Measurements from ENCODE around the gene MTR. TPM values are rescaled to one million over a fixed set of nuclear protein-coding genes. Genes with fewer than 3 reads are reported as not detected.

Gene MTR
- total RNA-seq, 1 experiment from 2014 or later = 35.5 TPM

DNA sequence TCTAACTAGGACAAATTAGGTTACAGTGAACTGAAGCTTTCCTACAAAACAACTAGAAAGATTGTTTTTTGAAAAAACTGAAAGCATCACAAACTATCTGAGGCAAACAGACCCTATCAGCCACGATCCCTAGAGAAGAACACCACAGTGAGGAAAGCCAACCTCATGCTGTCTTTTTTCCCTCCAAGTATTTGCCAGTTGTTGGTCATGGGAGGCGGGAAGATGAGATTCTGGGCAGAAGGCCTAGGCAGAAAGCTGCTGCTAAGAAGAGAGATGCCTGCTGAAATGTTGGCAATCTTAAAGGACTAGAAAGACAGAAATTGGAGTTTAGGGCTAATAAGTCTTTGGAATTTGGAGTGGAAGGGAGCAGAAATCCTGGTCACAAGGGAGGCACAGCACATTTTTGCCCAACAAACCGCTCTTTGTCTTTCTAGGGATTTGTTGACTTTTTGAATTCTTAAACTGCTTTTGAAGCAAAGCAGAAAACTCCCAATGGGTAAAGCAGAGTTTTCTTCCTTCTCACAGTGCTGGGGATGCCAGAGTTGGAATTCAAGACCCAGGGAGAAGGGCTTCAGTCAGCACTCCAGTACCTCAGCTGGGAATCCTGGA is 125.3 kb downstream of the MTR start:
- no peak overlapping the region for H3K9ac ChIP-seq (ENCODE audit: extremely low read depth, insufficient read length, low read length)
- no peaks in the 10 kb centered on the region for H3K4me1 ChIP-seq (ENCODE audit: insufficient read depth, low read length)
- H2BK5ac ChIP-seq (ENCODE audit: insufficient read length, low read length) = no peak overlapping the region
- no peak overlapping the region for H4K8ac ChIP-seq (replicated peaks; ENCODE audit: insufficient read length, low read depth, low read length)
- no peak overlapping the region for H2BK12ac ChIP-seq (ENCODE audit: insufficient read length, low read depth, low read length)
- H2BK15ac ChIP-seq (ENCODE audit: low read depth, low read length) = no peak overlapping the region
- no peak overlapping the region for H2BK20ac ChIP-seq (ENCODE audit: low read depth, low read length, poor library complexity, severe bottlenecking)
- no peak overlapping the region for H4K5ac ChIP-seq (ENCODE audit: insufficient read length, low read depth, low read length)
- no peak overlapping the region for H3K4me3 Mint-ChIP-seq
- no peak overlapping the region for H3K27ac Mint-ChIP-seq
- H3K4me2 ChIP-seq (ENCODE audit: insufficient read depth, insufficient read length, low read length) = no peak overlapping the region
- H3K9me3 Mint-ChIP-seq = peaks cover 30 to 31% of the 10 kb centered on the region in 2 experiments
- no peak overlapping the region for H4K91ac ChIP-seq (ENCODE audit: insufficient read length, low read depth, low read length)
- no peak overlapping the region for H3K14ac ChIP-seq (ENCODE audit: insufficient read depth, low read length)
- H3K79me2 ChIP-seq (ENCODE audit: insufficient read depth, low read length) = no peaks in the 10 kb centered on the region
- H3K4ac ChIP-seq (ENCODE audit: low read depth, low read length) = no peak overlapping the region
- no peaks in the 10 kb centered on the region for H3K23me2 ChIP-seq (ENCODE audit: insufficient read length, low read depth, low read length, poor library complexity, severe bottlenecking)
- H3K27me3 Mint-ChIP-seq (ENCODE audit: low read depth) = peaks cover 4% of the 10 kb centered on the region; the same call in 1 of the 2 replicates
- no peaks in the 10 kb centered on the region for H3K27me3 ChIP-seq (ENCODE audit: insufficient read depth, low read length)
- no peak for DNase-seq
- H3K18ac ChIP-seq (ENCODE audit: insufficient read length, low read depth, low read length) = no peak overlapping the region
- H2BK120ac ChIP-seq (ENCODE audit: low read depth, low read length, poor library complexity, severe bottlenecking) = no peak overlapping the region
- no peak overlapping the region for H2AK5ac ChIP-seq (ENCODE audit: insufficient read length, low read length)
- no peak overlapping the region for H2AFZ ChIP-seq (ENCODE audit: low read length)
- no peak overlapping the region for H3K27ac ChIP-seq (ENCODE audit: insufficient read length, low read depth, low read length)
- peaks cover 6 to 12% (median 8%) of the 10 kb centered on the region in 3 experiments for H3K36me3 Mint-ChIP-seq (ENCODE audit: insufficient read depth in 1 of 3, low read depth in 3 of 3)
- H3K9me3 ChIP-seq (ENCODE audit: control insufficient read depth, low read depth, low read length) = no peaks in the 10 kb centered on the region
- no peaks in the 10 kb centered on the region for H3K79me1 ChIP-seq (ENCODE audit: insufficient read depth, low read depth, low read length, poor library complexity, severe bottlenecking)
- TF ChIP-seq, protein P1, sequence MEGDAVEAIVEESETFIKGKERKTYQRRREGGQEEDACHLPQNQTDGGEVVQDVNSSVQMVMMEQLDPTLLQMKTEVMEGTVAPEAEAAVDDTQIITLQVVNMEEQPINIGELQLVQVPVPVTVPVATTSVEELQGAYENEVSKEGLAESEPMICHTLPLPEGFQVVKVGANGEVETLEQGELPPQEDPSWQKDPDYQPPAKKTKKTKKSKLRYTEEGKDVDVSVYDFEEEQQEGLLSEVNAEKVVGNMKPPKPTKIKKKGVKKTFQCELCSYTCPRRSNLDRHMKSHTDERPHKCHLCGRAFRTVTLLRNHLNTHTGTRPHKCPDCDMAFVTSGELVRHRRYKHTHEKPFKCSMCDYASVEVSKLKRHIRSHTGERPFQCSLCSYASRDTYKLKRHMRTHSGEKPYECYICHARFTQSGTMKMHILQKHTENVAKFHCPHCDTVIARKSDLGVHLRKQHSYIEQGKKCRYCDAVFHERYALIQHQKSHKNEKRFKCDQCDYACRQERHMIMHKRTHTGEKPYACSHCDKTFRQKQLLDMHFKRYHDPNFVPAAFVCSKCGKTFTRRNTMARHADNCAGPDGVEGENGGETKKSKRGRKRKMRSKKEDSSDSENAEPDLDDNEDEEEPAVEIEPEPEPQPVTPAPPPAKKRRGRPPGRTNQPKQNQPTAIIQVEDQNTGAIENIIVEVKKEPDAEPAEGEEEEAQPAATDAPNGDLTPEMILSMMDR (conservative IDR thresholded peaks at IDR 0.05) = no peak
- WGBS (ENCODE audit: extremely low coverage, insufficient read length, low lambda C conversion rate) = no CpG with 5 or more reads among the region's 3 CpGs
- no peaks in the 10 kb centered on the region for H4K20me1 ChIP-seq (ENCODE audit: control insufficient read depth, insufficient read depth, insufficient read length)
- H3K56ac ChIP-seq (ENCODE audit: insufficient read length, low read depth, low read length) = no peak overlapping the region
- H3K4me1 Mint-ChIP-seq = no peaks in the 10 kb centered on the region
- H3K23ac ChIP-seq (ENCODE audit: insufficient read length, low read depth, low read length) = no peak overlapping the region
- H3T11ph ChIP-seq (ENCODE audit: low read length) = no peak overlapping the region
